Stimulated activated CD8-positive, alpha-beta memory T cell treated with anti-CD3 and anti-CD28 coated beads, Interleukin-7, amount 100 ng/mL, for 4 hours (primary cell): Measurements from ENCODE around the gene JAKMIP2.

ENCODE experiments used
- DNase-seq, 2 donors: peaks; one replicate each; pipeline ENCODE4 v3.0.0-alpha.2; 2020; ENCODE audit warnings: low read depth in 2 of 2

Gene JAKMIP2

GRCh38 chr5:147697380-147697779 is 85.1 kb downstream of the JAKMIP2 start:
- DNase-seq: no peak

GRCh38 chr5:147694772-147695171 is 87.8 kb downstream of the JAKMIP2 start:
- DNase-seq: no peak

- DNase-seq: no peak
These were observed 89.3 kb downstream of the JAKMIP2 start for GRCh38 chr5:147693233-147693632.

GRCh38 chr5:147691130-147691529 is 91.4 kb downstream of the JAKMIP2 start:
- DNase-seq: no peak

GRCh38 chr5:147690595-147690994 is 91.9 kb downstream of the JAKMIP2 start:
- DNase-seq: no peak

- no peak for DNase-seq
These were observed 93.1 kb downstream of the JAKMIP2 start for GRCh38 chr5:147689426-147689825.

- no peak for DNase-seq
These were observed 93.7 kb downstream of the JAKMIP2 start for GRCh38 chr5:147688656-147689356.

- no peak for DNase-seq
These were observed 95.4 kb downstream of the JAKMIP2 start for GRCh38 chr5:147687118-147687517.

GRCh38 chr5:147686421-147686820 is 96.1 kb downstream of the JAKMIP2 start:
- DNase-seq: no peak

GRCh38 chr5:147685993-147686392 is 96.5 kb downstream of the JAKMIP2 start:
- no peak for DNase-seq

GRCh38 chr5:147675168-147675567 is 107.4 kb downstream of the JAKMIP2 start:
- DNase-seq: no peak

GRCh38 chr5:147674411-147674810 is 108.1 kb downstream of the JAKMIP2 start:
- DNase-seq: no peak

GRCh38 chr5:147673791-147674190 is 108.7 kb downstream of the JAKMIP2 start:
- DNase-seq: no peak

GRCh38 chr5:147673266-147673665 is 109.3 kb downstream of the JAKMIP2 start:
- DNase-seq: no peak

- no peak for DNase-seq
These were observed 111.2 kb downstream of the JAKMIP2 start for GRCh38 chr5:147671365-147671764.

- no peak for DNase-seq
These were observed 111.7 kb downstream of the JAKMIP2 start for GRCh38 chr5:147670815-147671214.

GRCh38 chr5:147669169-147669869 is 113.2 kb downstream of the JAKMIP2 start:
- no peak for DNase-seq

GRCh38 chr5:147668385-147668784 is 114.1 kb downstream of the JAKMIP2 start:
- no peak for DNase-seq

- no peak for DNase-seq
These were observed 115.2 kb downstream of the JAKMIP2 start for GRCh38 chr5:147667363-147667762.

- no peak for DNase-seq
These were observed 116.1 kb downstream of the JAKMIP2 start for GRCh38 chr5:147666419-147666818.

- no peak for DNase-seq
These were observed 121.0 kb downstream of the JAKMIP2 start for GRCh38 chr5:147661541-147661940.

- DNase-seq: no peak
These were observed 123.2 kb downstream of the JAKMIP2 start for GRCh38 chr5:147659166-147659929.
